GM21619 (cell line): Measurements from ENCODE around the gene ZBTB7C.

Experiments
- ATAC-seq: cut with Tn5 transposase; IDR thresholded peaks from one replicate; pipeline ENCODE4 v1.9.1; 2021; ENCODE audit not compliant: unreplicated experiment

Gene ZBTB7C

GRCh38 chr18:48219037-48219809, 190.0 kb downstream of the ZBTB7C start:
- no peak for ATAC-seq

- no peak for ATAC-seq
These were observed 190.7 kb downstream of the ZBTB7C start for GRCh38 chr18:48218285-48219022.

- ATAC-seq, result no peak
These were observed 191.6 kb downstream of the ZBTB7C start for GRCh38 chr18:48217258-48218250.

GRCh38 chr18:48216639-48217257, 192.4 kb downstream of the ZBTB7C start:
- ATAC-seq, result no peak

- ATAC-seq, result no peak
These were observed 193.1 kb downstream of the ZBTB7C start for GRCh38 chr18:48215876-48216638.

- no peak for ATAC-seq
These were observed 195.4 kb downstream of the ZBTB7C start for GRCh38 chr18:48213791-48214190.

- no peak for ATAC-seq
These were observed 200.6 kb downstream of the ZBTB7C start for GRCh38 chr18:48208432-48209140.

GRCh38 chr18:48207733-48208132, 201.4 kb downstream of the ZBTB7C start:
- no peak for ATAC-seq

- ATAC-seq, result no peak
These were observed 202.3 kb downstream of the ZBTB7C start for GRCh38 chr18:48206887-48207286.

- ATAC-seq, result no peak
These were observed 205.1 kb downstream of the ZBTB7C start for GRCh38 chr18:48203961-48204666.

GRCh38 chr18:48203288-48203945, 205.8 kb downstream of the ZBTB7C start:
- no peak for ATAC-seq

GRCh38 chr18:48202350-48203260, 206.6 kb downstream of the ZBTB7C start:
- no peak for ATAC-seq

- ATAC-seq, result no peak
These were observed 207.2 kb downstream of the ZBTB7C start for GRCh38 chr18:48202006-48202348.

- ATAC-seq, result no peak
These were observed 207.7 kb downstream of the ZBTB7C start for GRCh38 chr18:48201337-48202005.

GRCh38 chr18:48200631-48201336, 208.4 kb downstream of the ZBTB7C start:
- ATAC-seq, result no peak

- no peak for ATAC-seq
These were observed 209.8 kb downstream of the ZBTB7C start for GRCh38 chr18:48199399-48199798.
